ENCODE measurements around the gene PLK3. TPM values are rescaled to one million over a fixed set of nuclear protein-coding genes. Genes with fewer than 3 reads are reported as not detected.
A peak's percentile ranks its signal among the peaks of the same experiment; 100 is the strongest.
"Not testable (repeated sequence)": the region's sequence is repeated elsewhere in the genome, so short reads cannot be mapped to it uniquely, and the experiment has no call there.

Gene PLK3
- total and polyA plus RNA-seq, 4 donors: 8.9 to 21.4 (median 13.7) TPM

- peak in 2 of 6 donors; percentile 55 to 67 for DNase-seq (ENCODE audit: low read depth in 4 of 6, low spot score in 6 of 6)
- H3K27ac ChIP-seq (ENCODE audit: low read depth, low read length): no peak overlapping the region
- H3K36me3 ChIP-seq (ENCODE audit: control insufficient read depth, insufficient read depth, low read length): peaks cover 4% of the 10 kb centered on the region
- H3K9me3 ChIP-seq (ENCODE audit: control insufficient read depth, insufficient read depth, low read length): no peaks in the 10 kb centered on the region
- 2% methylated on average over 49 of the region's 49 CpGs for WGBS (ENCODE audit: insufficient coverage)
- H3K27me3 ChIP-seq (ENCODE audit: control insufficient read depth, insufficient read depth, low read length): no peaks in the 10 kb centered on the region
- H3K4me1 ChIP-seq (ENCODE audit: control insufficient read depth, insufficient read depth, low read length): peaks cover 34% of the 10 kb centered on the region
- H3K4me3 ChIP-seq (ENCODE audit: low read depth, low read length): peak overlapping the region; percentile 46
Observed at GRCh38 chr1:44786138-44786840, 13.9 kb upstream of the PLK3 start.

- 75% methylated on average over 7 of the region's 9 CpGs for WGBS (ENCODE audit: insufficient coverage)
- H3K27me3 ChIP-seq (ENCODE audit: control insufficient read depth, insufficient read depth, low read length): no peaks in the 10 kb centered on the region
- no peaks in the 10 kb centered on the region for H3K36me3 ChIP-seq (ENCODE audit: control insufficient read depth, insufficient read depth, low read length)
- no peak overlapping the region for H3K4me3 ChIP-seq (ENCODE audit: low read depth, low read length)
- no peaks in the 10 kb centered on the region for H3K9me3 ChIP-seq (ENCODE audit: control insufficient read depth, insufficient read depth, low read length)
- H3K27ac ChIP-seq (ENCODE audit: low read depth, low read length): no peak overlapping the region
- DNase-seq (ENCODE audit: low read depth in 4 of 6, low spot score in 6 of 6): no peak
- H3K4me1 ChIP-seq (ENCODE audit: control insufficient read depth, insufficient read depth, low read length): peaks cover 34% of the 10 kb centered on the region
Observed at GRCh38 chr1:44786841-44787426, 13.2 kb upstream of the PLK3 start.

GRCh38 chr1:44787506-44787905 is 12.7 kb upstream of the PLK3 start:
- H3K4me1 ChIP-seq (ENCODE audit: control insufficient read depth, insufficient read depth, low read length): peaks cover 34% of the 10 kb centered on the region
- no peaks in the 10 kb centered on the region for H3K27me3 ChIP-seq (ENCODE audit: control insufficient read depth, insufficient read depth, low read length)
- 93% methylated on average over 10 of the region's 10 CpGs for WGBS (ENCODE audit: insufficient coverage)
- H3K4me3 ChIP-seq (ENCODE audit: low read depth, low read length): no peak overlapping the region
- H3K9me3 ChIP-seq (ENCODE audit: control insufficient read depth, insufficient read depth, low read length): no peaks in the 10 kb centered on the region
- DNase-seq (ENCODE audit: low read depth in 4 of 6, low spot score in 6 of 6): no peak
- no peak overlapping the region for H3K27ac ChIP-seq (ENCODE audit: low read depth, low read length)
- H3K36me3 ChIP-seq (ENCODE audit: control insufficient read depth, insufficient read depth, low read length): no peaks in the 10 kb centered on the region

- 79% methylated on average over 7 of the region's 9 CpGs for WGBS (ENCODE audit: insufficient coverage)
- Histone ChIP-seq H3K36me3 (ENCODE audit: control insufficient read depth, insufficient read depth, low read length) (no peaks in the 10 kb centered on the region), H3K4me1 (ENCODE audit: control insufficient read depth, insufficient read depth, low read length) (peaks cover 32% of the 10 kb centered on the region), H3K27ac (ENCODE audit: low read depth, low read length) (no peak within 1 kb of the TSS), H3K4me3 (ENCODE audit: low read depth, low read length) (no peak within 1 kb of the TSS), H3K9me3 (ENCODE audit: control insufficient read depth, insufficient read depth, low read length) (no peaks in the 10 kb centered on the region), H3K27me3 (ENCODE audit: control insufficient read depth, insufficient read depth, low read length) (no peaks in the 10 kb centered on the region)
- no peak for DNase-seq (ENCODE audit: low read depth in 4 of 6, low spot score in 6 of 6)
Observed at GRCh38 chr1:44788120-44788860, 11.9 kb upstream of the PLK3 start, which contains the start of gene BEST4. Gene BEST4, minus strand, starts transcription at chr1:44788170. Its CDS starts 465 bp downstream, at chr1:44787705.

- Histone ChIP-seq H3K27me3 (ENCODE audit: control insufficient read depth, insufficient read depth, low read length) (no peaks in the 10 kb centered on the region), H3K4me1 (ENCODE audit: control insufficient read depth, insufficient read depth, low read length) (peaks cover 7% of the 10 kb centered on the region), H3K4me3 (ENCODE audit: low read depth, low read length) (no peak overlapping the region), H3K36me3 (ENCODE audit: control insufficient read depth, insufficient read depth, low read length) (no peaks in the 10 kb centered on the region), H3K9me3 (ENCODE audit: control insufficient read depth, insufficient read depth, low read length) (no peaks in the 10 kb centered on the region), H3K27ac (ENCODE audit: low read depth, low read length) (no peak overlapping the region)
- WGBS (ENCODE audit: insufficient coverage): 60% methylated on average over 6 of the region's 7 CpGs
- no peak for DNase-seq (ENCODE audit: low read depth in 4 of 6, low spot score in 6 of 6)
Observed at GRCh38 chr1:44790968-44791801, 9.0 kb upstream of the PLK3 start.

- no peak for DNase-seq (ENCODE audit: low read depth in 4 of 6, low spot score in 6 of 6)
- no peaks in the 10 kb centered on the region for H3K9me3 ChIP-seq (ENCODE audit: control insufficient read depth, insufficient read depth, low read length)
- no peaks in the 10 kb centered on the region for H3K27me3 ChIP-seq (ENCODE audit: control insufficient read depth, insufficient read depth, low read length)
- H3K27ac ChIP-seq (ENCODE audit: low read depth, low read length): no peak overlapping the region
- H3K4me1 ChIP-seq (ENCODE audit: control insufficient read depth, insufficient read depth, low read length): no peaks in the 10 kb centered on the region
- no peak overlapping the region for H3K4me3 ChIP-seq (ENCODE audit: low read depth, low read length)
- WGBS (ENCODE audit: insufficient coverage): 86% methylated on average over 4 of the region's 9 CpGs
- H3K36me3 ChIP-seq (ENCODE audit: control insufficient read depth, insufficient read depth, low read length): no peaks in the 10 kb centered on the region
Observed at GRCh38 chr1:44792736-44793502, 7.3 kb upstream of the PLK3 start.

GRCh38 chr1:44797886-44798285 is 2.3 kb upstream of the PLK3 start:
- DNase-seq (ENCODE audit: low read depth in 4 of 6, low spot score in 6 of 6); H3K4me3 ChIP-seq (ENCODE audit: low read depth, low read length); H3K27me3 ChIP-seq (ENCODE audit: control insufficient read depth, insufficient read depth, low read length); H3K9me3 ChIP-seq (ENCODE audit: control insufficient read depth, insufficient read depth, low read length); H3K27ac ChIP-seq (ENCODE audit: low read depth, low read length): not testable (repeated sequence)
- 94% methylated on average over 5 of the region's 8 CpGs for WGBS (ENCODE audit: insufficient coverage)
- Histone ChIP-seq H3K4me1 (ENCODE audit: control insufficient read depth, insufficient read depth, low read length) (peaks cover 36% of the 10 kb centered on the region), H3K36me3 (ENCODE audit: control insufficient read depth, insufficient read depth, low read length) (peaks cover 15% of the 10 kb centered on the region)

- Histone ChIP-seq H3K27me3 (ENCODE audit: control insufficient read depth, insufficient read depth, low read length) (no peaks in the 10 kb centered on the region), H3K4me3 (ENCODE audit: low read depth, low read length) (no peak overlapping the region), H3K4me1 (ENCODE audit: control insufficient read depth, insufficient read depth, low read length) (peaks cover 44% of the 10 kb centered on the region), H3K9me3 (ENCODE audit: control insufficient read depth, insufficient read depth, low read length) (no peaks in the 10 kb centered on the region), H3K27ac (ENCODE audit: low read depth, low read length) (no peak overlapping the region), H3K36me3 (ENCODE audit: control insufficient read depth, insufficient read depth, low read length) (peaks cover 24% of the 10 kb centered on the region)
- DNase-seq (ENCODE audit: low read depth in 4 of 6, low spot score in 6 of 6): no peak
- WGBS (ENCODE audit: insufficient coverage): 80% methylated on average over 7 of the region's 10 CpGs
Observed at GRCh38 chr1:44798481-44799365, 1.5 kb upstream of the PLK3 start.

All from spinal cord (tissue), 10 donors.